Measurements from ENCODE around the gene RBFOX2.

RBFOX2 gene

DNA sequence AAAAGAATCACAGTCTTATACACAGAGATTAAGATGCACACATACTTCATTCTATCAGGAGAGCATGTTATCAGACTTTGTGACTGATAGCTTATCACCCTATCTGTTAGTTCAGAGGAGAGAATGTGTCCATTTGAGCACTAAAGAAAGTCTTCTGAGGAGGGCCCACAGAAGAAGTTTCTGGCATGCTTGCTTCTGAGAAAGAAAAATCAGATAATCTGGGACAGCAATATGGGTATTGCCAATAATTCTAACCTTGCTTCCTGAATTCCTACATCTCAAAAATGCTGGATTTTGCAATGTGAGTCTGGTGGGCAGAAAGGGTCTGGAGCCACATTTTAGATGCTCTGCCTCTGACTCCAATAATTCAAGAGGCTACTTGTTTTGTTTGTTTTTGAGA, 128.9 kb downstream of the RBFOX2 start:
- no peak overlapping the region for H3K4me3 ChIP-seq (ENCODE audit: low read depth, low read length)
- H3K9me3 ChIP-seq (ENCODE audit: severe bottlenecking), result no peaks in the 10 kb centered on the region
- TF ChIP-seq, protein P1, sequence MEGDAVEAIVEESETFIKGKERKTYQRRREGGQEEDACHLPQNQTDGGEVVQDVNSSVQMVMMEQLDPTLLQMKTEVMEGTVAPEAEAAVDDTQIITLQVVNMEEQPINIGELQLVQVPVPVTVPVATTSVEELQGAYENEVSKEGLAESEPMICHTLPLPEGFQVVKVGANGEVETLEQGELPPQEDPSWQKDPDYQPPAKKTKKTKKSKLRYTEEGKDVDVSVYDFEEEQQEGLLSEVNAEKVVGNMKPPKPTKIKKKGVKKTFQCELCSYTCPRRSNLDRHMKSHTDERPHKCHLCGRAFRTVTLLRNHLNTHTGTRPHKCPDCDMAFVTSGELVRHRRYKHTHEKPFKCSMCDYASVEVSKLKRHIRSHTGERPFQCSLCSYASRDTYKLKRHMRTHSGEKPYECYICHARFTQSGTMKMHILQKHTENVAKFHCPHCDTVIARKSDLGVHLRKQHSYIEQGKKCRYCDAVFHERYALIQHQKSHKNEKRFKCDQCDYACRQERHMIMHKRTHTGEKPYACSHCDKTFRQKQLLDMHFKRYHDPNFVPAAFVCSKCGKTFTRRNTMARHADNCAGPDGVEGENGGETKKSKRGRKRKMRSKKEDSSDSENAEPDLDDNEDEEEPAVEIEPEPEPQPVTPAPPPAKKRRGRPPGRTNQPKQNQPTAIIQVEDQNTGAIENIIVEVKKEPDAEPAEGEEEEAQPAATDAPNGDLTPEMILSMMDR (IDR thresholded peaks at IDR 0.05; ENCODE audit: low read depth, low read length), result no peak
- DNase-seq, result no peak
- H3K27me3 ChIP-seq (ENCODE audit: insufficient read depth, low read depth, severe bottlenecking), result no peaks in the 10 kb centered on the region
- no peaks in the 10 kb centered on the region for H3K36me3 ChIP-seq
- no peak overlapping the region for H3K27ac ChIP-seq

- DNase-seq, result no peak
- no peaks in the 10 kb centered on the region for H3K27me3 ChIP-seq (ENCODE audit: insufficient read depth, low read depth, severe bottlenecking)
- no peaks in the 10 kb centered on the region for H3K9me3 ChIP-seq (ENCODE audit: severe bottlenecking)
- no peaks in the 10 kb centered on the region for H3K36me3 ChIP-seq
- TF ChIP-seq, protein P1 (IDR thresholded peaks at IDR 0.05; ENCODE audit: low read depth, low read length), result no peak
- H3K27ac ChIP-seq, result no peak overlapping the region
- no peak overlapping the region for H3K4me3 ChIP-seq (ENCODE audit: low read depth, low read length)
These were observed 132.4 kb downstream of the RBFOX2 start for GRCh38 chr22:35896111-35896705.

DNA sequence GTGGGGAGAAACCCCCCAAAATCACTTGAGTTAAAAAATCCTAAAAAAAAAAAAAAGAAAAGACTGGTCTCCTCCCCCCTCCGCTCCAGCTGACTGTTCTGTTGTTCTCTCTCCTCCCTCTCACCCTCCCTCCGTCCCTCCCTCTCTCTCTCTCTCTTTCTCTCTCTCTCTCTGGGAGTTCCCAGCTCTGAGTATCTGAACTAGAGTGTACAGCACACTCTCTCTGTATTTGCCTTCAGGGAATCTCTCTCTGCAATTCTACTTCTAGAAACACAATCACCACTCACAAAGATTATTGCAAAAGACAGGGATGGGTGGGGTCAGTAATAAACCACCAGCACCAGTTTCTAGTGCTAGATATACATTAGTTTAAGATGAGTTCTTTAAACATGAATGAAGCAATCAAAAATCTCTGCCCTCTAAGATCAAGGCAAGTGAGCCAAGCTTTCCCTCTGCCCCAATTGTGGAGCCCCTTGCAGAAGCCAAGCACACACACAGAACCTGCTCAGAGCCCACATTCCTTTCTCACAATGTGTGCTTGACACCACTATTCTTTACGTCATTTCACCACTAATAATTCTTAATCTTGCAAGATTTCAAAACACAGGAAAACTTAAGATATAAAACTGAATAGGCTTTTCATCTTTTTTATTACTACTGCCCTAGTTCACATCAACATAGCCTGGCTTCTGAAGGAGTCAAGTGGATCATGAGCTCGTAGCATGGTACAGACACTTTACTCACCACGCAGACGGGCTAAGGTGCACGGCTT, 133.5 kb downstream of the RBFOX2 start:
- TF ChIP-seq, protein P1 (IDR thresholded peaks at IDR 0.05; ENCODE audit: low read depth, low read length), result no peak
- Histone ChIP-seq H3K27ac (no peak overlapping the region), H3K36me3 (no peaks in the 10 kb centered on the region), H3K9me3 (ENCODE audit: severe bottlenecking) (no peaks in the 10 kb centered on the region), H3K27me3 (ENCODE audit: insufficient read depth, low read depth, severe bottlenecking) (no peaks in the 10 kb centered on the region), H3K4me3 (ENCODE audit: low read depth, low read length) (no peak overlapping the region)
- no peak for DNase-seq

DNA sequence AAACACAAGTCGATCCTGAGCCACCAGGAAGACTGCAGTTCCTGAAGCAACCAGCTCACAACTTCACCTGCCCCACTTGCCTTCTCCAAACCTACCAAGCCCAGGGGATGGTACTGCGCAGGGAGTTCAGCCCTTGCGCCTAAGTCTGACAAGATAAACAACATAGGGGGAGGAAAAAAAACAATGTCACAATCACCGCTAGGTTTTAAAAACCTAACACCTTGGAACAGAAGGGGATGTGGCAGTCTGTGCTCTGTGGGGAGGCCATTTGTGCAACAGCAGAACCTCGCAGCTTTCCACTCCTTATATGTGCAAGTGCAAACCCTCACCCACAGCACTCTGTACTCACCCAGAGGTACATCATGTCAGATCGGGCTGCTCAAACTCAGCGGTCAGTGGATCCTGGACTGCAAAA, 134.2 kb downstream of the RBFOX2 start:
- Histone ChIP-seq H3K27me3 (ENCODE audit: insufficient read depth, low read depth, severe bottlenecking) (no peaks in the 10 kb centered on the region), H3K27ac (no peak overlapping the region), H3K4me3 (ENCODE audit: low read depth, low read length) (no peak overlapping the region), H3K9me3 (ENCODE audit: severe bottlenecking) (no peaks in the 10 kb centered on the region), H3K36me3 (no peaks in the 10 kb centered on the region)
- DNase-seq, result no peak
- TF ChIP-seq, protein P1 (IDR thresholded peaks at IDR 0.05; ENCODE audit: low read depth, low read length), result no peak

DNA sequence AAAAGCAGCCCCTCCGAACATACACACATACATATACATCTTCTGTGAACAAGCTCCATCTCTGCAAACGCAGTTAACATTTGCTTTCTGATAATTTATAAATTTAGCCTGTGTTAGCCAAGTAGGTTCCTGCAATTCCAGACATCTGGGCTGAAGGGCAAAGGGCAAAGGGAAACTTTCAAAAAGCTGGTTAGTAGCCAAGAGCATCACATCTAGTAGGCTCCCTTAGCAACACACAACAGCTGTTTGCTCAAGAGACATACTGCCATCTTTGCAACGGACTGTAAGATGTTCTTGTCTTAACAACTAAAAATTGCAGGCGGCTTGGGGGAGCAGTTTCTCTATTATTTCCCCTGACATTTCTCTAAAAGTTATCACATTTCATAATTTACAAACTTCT, 134.9 kb downstream of the RBFOX2 start:
- H3K4me3 ChIP-seq (ENCODE audit: low read depth, low read length), result no peak overlapping the region
- H3K27me3 ChIP-seq (ENCODE audit: insufficient read depth, low read depth, severe bottlenecking), result no peaks in the 10 kb centered on the region
- TF ChIP-seq, protein P1 (IDR thresholded peaks at IDR 0.05; ENCODE audit: low read depth, low read length), result no peak
- no peaks in the 10 kb centered on the region for H3K36me3 ChIP-seq
- H3K9me3 ChIP-seq (ENCODE audit: severe bottlenecking), result no peaks in the 10 kb centered on the region
- H3K27ac ChIP-seq, result no peak overlapping the region
- DNase-seq, result no peak
